HK-2 (cell line): ENCODE measurements around the gene GOLGA6L1.
"Not testable (repeated sequence)": the region's sequence is repeated elsewhere in the genome, so short reads cannot be mapped to it uniquely, and the experiment has no call there.

Experiments
- DNase-seq: peaks from one replicate; pipeline ENCODE4 v3.0.0-alpha.2; 2018; ENCODE audit not compliant: unreplicated experiment

Gene GOLGA6L1

GRCh38 chr15:23136722-23137121, at the start of gene GOLGA6L1:
TSS of gene GOLGA6L1 (minus strand) at chr15:23136822. CDS start at chr15:23136731, 91 bp downstream.
- not testable (repeated sequence) for DNase-seq

GRCh38 chr15:23181201-23181600, 44.6 kb upstream of the GOLGA6L1 start:
- not testable (repeated sequence) for DNase-seq

GRCh38 chr15:23180547-23180927, 43.9 kb upstream of the GOLGA6L1 start:
- DNase-seq, result not testable (repeated sequence)

GRCh38 chr15:23179768-23180546, 43.3 kb upstream of the GOLGA6L1 start:
- DNase-seq, result not testable (repeated sequence)

- not testable (repeated sequence) for DNase-seq
Observed at GRCh38 chr15:23176683-23177082, 40.1 kb upstream of the GOLGA6L1 start.

- not testable (repeated sequence) for DNase-seq
Observed at GRCh38 chr15:23175606-23176005, 39.0 kb upstream of the GOLGA6L1 start.

GRCh38 chr15:23174609-23175140, 38.1 kb upstream of the GOLGA6L1 start:
- DNase-seq, result peak; percentile 9

- DNase-seq, result not testable (repeated sequence)
Observed at GRCh38 chr15:23132787-23133186, 3.8 kb downstream of the GOLGA6L1 start.

GRCh38 chr15:23118208-23118607, 18.4 kb downstream of the GOLGA6L1 start:
- DNase-seq, result no peak

GRCh38 chr15:23095796-23096195, 40.8 kb downstream of the GOLGA6L1 start:
- no peak for DNase-seq

GRCh38 chr15:23083115-23083514, 53.5 kb downstream of the GOLGA6L1 start:
- DNase-seq, result no peak

- DNase-seq, result not testable (repeated sequence)
Observed at GRCh38 chr15:23081996-23082737, 54.5 kb downstream of the GOLGA6L1 start.

- no peak for DNase-seq
Observed at GRCh38 chr15:23081271-23081670, 55.4 kb downstream of the GOLGA6L1 start.

- no peak for DNase-seq
Observed at GRCh38 chr15:23079766-23080165, 56.9 kb downstream of the GOLGA6L1 start.
